Measurements from ENCODE around the gene PSD. TPM values are rescaled to one million over a fixed set of nuclear protein-coding genes. Genes with fewer than 3 reads are reported as not detected.
A peak's percentile ranks its signal among the peaks of the same experiment; 100 is the strongest.

PSD gene
- total RNA-seq, 1 donor from 2014 or later, result 106 TPM

DNA sequence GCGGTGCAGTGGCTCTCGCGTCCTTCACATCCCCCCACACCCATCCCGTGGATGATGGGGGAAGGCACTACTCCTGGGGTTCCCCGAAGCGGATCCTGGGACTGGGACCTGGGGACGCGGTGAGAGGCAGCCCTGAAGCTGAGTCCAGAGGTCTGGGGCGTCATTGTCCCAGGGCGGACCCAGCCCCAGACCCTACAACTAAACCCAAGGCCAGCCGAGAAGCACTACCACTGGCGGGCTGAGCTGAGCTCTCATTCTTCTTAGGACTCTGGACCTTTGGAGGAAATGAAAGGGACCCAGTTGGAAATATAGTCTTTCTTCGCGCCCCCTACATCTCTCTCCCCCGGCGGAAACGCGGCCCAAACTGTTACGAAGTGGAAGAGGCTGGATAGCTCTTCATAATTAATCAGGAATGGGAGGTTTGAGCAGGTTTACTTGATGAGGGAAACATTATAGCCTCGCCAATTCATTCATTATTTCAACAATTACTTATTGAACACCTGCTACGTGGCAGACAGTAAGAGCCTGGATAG is 1.7 kb upstream of the PSD start:
- no peak for DNase-seq (ENCODE audit: low spot score)

DNA sequence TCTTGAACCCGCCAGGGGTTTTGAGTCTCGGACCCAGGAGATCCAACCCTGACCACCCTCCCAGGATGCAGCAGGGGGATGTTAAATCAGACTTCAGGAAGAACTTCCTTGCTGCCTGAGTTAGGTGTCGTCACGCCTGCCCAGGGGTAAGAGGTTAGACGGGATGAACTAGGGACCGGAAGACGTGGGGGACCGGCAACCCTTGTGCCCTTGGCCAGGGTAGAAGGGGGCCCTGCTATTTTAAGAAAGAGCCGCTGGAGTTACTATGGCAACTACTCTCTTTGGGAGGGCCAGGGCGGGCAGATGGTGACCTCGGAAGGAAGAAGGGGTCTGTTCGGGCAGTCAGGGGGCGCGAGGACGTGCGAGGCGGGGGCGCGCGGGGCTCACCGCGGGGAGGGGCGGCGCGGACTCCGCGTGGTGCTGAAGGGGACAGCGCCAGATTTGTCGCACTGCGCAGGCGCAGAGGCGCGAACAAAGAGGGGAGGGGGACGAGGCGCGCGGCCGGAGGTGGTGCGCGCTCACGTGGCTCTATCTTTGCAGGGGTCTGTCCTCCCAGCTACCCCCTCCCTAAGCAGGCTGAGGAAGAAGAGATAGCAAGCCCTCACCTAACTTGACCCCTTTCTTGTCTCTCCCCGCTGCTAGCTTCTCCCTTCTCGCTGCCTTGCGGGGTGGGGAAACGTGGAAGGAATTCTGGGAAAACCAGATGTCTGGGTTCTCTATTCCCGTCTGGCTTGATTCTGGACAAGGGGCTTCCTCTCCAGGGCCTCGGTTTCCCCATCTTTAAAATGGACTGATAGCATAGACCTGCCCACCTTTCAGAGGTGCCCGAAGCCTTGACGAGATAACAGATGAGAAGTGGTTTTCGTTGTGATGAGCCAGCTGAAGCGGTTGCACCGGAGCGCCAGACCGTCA is 940 bp upstream of the PSD start:
- no peak for DNase-seq (ENCODE audit: low spot score)

DNA sequence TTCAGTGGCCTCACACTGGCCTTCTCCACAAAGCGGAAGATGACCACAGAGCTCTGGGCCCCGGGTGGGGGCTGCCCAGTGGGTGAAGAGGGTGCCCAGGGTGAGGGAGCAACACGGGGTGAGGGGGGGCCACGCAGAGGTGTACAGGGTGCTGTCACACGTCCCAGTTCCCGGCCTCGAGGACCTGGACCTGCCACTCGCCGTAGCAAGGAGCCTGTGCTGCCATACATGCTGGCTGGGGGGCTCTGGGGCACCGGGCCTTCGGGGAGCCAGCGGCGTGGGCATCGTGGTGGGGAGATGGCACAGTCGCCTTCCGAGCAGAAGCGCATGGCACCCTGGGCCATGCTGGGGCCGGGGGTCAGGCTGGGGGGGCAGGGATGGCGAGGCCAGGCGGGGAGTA is 1.9 kb downstream of the PSD start:
- DNase-seq (ENCODE audit: low spot score), result no peak

DNA sequence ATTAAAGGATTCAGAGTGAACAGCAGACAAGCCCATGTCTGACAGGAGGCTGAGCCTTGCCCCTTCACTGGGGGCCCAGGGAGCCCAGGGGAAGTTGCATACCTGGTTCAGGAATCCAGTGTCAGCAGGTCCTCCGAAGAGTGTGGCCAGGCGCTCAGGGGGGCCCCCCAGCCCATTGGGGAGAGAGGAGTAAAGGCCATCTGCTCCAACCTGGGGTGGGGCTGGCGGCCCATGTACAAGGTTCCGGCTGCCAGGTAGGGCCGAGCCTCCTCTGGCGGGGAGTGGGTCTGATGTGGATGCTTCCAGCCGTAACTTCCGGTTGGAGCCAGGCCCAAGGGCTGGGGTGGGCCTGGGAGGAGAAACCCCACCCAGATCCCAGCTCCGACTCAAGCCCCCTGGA is 2.3 kb downstream of the PSD start:
- no peak for DNase-seq (ENCODE audit: low spot score)

DNA sequence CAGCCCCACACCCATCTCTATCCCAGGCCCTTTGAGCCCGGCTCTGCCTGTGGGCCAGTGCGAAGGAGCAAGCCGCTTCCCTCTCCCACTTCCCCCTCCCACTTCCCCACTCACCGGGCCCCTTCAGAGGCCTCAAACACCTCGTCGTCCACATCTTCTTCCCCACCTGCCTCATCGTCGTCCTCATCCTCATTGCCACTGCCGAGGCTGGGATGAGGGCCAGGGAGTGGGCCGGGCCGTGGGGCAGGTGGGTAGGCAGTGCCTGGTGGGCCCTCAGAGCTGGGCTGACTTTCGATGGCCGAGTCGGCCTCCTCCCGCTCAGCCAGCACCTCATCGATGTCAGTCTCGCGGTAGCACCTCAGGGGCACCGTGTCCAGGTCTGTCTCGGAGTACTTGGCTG is 3.8 kb downstream of the PSD start:
- DNase-seq (ENCODE audit: low spot score), result no peak

DNA sequence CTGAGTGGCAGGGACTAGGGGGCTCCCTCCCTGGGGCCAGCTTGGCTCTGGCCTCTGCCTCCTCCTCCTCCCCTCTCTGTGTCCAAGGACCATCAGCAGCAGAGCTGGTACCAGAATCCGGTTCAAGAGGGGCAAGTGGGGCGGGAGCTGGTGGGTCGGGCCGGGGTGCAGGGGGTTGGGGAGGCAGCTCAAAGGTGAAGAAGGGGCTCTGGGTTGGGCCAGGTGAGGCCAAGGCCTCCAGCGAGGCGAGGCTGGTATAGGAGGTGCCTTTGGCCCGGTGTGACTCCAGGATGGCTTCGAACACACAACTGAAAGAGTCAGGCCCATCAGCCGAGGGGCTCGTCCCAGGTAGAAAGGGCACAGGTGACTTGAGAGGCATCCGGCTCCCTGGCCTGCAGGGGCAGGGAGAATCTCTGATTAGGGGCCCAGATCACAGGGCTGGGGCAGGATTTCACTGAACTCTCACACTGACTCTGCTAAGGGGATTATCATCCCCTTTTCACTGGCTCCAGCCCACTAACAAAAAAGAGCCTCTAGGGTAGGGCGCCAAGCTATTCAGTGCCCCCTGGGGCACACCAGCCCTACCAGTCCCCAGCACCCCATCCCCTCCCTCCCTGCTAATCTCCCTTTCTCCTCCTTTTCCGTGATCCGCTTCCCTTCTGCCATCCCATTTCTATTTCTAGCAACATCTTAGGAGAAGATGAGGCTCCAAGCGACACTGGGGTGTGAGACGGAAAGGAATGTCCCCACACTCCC is 4.6 kb downstream of the PSD start:
- no peak for DNase-seq (ENCODE audit: low spot score)

DNA sequence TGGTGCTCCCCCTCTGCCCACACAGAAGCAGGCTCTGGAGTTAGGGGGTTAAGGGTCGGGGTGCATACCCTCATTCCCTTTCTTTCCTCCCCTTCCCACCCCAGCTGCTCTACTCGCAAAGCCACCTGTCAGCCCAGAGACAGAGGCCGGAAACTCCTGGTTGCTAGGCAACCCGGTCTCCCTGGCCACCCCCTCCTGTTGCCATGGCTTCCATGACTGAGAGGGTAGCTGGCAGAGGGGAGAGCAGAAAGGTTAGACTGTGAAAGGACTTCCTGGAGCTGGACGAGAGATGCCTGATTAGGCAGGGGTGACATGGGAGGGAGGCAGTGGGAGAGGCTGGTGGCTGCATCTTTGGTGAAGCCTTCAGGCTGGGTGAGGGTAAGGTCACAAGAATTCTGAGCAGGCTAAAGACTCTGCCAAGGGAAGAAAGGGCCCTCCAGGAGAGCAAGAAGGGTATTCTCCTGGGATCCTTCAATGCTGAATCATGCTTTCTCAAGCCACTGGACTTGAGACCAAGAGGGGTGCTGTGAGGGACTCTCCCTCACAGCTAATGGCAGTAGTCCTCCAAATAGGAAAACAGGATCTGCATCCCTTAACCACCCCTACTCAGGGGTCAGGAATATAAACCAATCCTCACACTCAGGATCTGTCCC is 5.4 kb downstream of the PSD start:
- no peak for DNase-seq (ENCODE audit: low spot score)

DNA sequence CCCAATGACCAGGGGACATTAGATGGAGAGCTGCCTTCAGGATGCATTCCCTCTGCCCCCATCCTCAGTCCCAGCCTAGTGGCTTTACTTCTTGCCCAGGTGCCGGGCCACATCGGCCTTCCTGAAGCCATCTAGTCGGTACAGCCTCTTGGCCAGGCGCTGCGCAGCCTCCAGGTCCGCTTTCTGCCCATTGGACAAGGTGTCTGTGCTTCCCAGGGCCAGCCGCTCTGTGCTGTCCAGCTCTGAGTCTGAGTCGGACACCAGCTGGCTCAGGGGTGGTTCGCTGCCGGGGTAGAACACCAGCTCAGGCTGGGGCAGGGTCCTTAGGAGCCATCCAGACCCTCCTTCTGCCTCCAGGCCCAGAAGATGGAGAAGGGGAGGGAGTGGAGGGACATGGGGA is 6.3 kb downstream of the PSD start:
- DNase-seq (ENCODE audit: low spot score), result no peak

DNA sequence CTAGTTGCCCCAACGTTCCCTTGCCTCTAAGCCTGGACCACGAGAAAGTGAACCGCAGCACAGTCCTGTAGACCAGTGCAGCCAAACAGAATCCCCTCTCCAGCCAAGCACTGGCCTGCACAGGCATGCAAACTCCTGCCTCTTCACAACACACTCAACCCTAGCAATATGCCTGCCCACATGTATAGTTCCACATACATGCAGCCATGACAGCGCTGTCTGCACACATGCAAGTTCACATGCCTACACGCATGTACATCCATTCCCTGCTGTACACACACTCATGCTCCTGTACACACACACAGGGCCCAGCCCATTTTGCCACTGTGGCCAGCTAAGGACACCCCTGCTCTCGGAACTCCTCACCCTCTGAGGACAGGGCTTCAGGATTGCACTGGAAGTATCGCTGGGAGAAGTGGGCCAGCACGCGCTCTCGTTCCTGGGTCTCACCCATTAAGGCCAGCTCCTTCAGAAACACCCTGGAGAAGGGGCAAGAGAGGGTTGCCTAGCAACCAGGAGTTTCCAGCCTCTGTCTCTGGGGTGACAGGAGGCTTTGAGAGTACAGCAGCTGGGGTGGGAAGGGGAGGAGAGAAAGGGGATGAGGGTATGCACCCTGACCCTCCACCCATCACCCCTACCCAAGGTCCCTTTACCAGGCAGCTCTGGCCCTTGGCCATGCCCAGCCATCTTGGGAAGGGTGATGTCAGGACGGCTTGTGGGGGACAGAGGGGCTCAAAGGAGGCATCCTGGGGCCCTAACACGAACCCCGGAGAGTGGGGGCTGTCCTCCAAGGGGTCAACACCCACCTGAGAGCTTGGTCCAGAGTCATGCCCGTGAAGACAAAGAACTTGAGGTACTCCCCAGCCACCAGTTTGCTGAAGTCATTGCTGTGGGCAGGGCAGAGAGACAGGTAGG is 7.0 kb downstream of the PSD start:
- no peak for DNase-seq (ENCODE audit: low spot score)

DNA sequence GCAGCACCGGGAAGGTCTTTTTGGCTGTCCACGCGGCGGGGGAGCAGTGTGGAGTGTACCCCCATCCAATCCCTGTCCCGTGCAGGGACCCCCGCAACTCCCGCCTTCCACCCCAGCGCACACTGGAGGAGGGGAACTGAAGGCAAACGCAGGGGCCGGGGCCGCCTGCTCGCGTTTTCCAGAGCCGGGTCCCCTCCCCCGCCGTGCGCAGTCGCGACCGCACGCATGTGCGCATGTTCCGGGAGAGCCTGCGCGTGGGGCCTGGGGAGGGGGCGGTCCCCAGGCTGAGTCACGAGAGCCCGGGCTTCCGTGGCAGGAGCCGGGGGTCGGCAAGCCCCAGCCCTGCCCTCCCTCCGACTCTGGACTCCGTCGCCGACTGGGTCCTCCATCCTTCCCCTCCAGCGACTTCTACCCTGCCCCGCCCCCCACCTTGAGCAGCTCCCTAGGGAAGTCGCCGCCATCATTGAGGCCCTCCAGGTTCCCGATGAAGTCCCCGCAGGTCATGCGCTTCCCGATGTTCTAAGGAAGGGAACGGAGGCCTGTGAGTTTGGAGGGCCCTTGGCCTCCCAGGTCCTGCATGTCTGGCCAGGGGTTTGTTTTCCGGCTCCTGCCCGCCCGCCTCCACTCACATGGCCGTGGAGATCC is 8.0 kb downstream of the PSD start:
- no peak for DNase-seq (ENCODE audit: low spot score)

DNA sequence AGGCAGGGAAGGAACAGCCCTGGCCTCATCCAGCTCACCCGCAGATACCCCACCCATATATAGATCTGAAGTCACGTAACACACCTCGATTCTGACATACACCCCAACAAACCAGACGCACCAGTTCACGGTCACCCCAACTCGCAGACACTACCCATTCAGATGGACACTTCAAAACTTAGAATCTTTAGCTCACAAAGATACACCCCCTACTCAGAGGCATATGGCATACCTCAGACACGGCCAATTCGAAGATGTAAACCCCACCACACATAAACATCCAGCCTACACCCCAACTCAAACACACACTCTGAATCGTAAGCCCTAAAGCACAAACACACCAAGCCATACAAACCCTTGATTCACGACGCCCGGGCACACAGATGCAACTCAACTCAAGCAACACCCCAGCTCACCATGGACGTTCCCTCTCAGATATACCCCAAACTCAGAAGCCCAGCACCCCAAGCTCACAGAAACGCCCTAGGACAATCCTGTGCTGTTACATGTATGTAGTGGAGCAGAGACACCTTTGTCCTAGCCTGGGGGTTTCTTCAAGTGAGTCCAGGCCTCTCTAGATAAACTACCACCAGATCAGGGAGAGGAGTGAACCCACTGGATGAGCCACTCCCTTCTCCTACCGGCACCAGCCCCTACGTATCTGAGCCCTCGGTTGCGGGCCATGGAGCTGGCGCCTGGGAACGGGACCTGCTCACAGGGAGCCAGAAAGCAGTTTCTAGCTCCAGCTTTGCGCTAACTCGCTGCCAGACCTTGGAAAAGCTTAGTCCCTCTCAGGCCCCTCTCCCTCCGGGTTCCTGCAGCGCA is 8.8 kb downstream of the PSD start:
- DNase-seq (ENCODE audit: low spot score), result no peak

DNA sequence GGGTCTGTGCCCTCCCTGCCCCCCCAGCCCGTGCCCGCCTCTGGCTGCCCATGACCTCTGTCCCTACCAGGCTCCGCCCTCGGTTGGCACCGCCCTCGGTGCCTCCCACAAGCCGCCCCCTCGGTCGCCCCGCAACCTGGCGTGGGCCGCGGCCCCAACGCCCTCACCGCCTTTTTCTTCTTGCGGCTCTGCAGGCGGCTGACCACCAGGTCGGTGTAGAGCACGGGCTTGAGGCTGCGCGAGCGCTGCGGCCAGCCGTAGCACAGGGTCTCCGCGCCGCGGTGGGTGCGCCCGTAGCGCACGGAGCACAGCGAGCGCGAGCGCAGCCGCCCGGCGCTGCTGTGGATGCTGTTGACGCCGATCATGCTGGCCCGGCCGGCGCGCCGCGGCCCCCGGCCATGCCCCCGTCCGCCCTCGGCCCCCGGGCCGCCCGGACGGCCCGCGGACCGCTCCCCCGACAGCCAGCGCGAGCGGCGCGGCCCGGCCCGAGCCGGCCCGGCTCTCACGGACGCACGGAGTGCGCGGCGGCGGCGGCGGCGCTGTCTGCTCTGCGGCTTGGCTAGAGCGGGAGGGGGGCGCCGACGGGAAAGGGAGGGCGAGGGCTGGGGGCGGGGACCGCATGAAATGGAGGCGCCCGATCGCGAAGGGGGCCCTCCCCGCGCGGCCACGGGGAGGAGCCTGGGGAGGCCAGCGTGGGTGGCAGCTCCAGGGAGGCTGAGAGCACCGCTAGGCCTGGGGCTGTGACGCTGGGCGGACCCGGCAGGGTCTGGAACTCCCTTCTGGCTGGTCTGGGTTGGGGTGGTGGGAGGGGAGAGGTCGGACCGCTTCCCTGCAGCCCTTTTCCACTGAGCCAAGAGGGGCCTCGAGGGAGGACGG is 9.6 kb downstream of the PSD start:
- DNase-seq (ENCODE audit: low spot score), result no peak

DNA sequence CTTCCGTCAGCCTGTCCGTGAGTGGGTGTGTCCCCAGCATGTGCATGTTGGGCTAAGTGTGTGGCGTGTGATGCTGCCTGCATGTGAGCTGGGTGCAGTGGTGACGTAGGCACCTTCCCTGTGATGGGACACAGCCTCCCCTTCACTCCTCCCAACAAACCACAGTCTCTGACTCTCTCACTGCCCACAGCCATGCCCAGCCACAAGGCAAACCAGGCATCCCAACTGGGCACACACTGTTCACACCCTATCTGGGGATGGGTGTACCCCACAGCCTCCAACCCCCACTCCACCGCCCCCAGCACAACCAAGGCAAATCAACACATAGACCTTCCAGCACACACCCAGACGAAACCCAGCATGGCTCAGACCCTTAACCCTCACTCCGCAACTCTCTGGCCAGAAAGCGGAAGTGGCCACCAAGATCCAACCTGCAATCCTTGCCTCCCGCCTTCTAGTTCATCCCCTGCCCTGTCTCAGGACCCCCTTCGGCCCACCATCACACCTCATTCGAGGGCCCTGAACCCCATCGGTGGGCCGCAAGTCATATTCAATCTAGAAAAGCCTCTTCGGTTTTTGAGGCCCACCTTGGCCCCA is 10.4 kb downstream of the PSD start:
- peak; percentile 65 for DNase-seq (ENCODE audit: low spot score)

DNA sequence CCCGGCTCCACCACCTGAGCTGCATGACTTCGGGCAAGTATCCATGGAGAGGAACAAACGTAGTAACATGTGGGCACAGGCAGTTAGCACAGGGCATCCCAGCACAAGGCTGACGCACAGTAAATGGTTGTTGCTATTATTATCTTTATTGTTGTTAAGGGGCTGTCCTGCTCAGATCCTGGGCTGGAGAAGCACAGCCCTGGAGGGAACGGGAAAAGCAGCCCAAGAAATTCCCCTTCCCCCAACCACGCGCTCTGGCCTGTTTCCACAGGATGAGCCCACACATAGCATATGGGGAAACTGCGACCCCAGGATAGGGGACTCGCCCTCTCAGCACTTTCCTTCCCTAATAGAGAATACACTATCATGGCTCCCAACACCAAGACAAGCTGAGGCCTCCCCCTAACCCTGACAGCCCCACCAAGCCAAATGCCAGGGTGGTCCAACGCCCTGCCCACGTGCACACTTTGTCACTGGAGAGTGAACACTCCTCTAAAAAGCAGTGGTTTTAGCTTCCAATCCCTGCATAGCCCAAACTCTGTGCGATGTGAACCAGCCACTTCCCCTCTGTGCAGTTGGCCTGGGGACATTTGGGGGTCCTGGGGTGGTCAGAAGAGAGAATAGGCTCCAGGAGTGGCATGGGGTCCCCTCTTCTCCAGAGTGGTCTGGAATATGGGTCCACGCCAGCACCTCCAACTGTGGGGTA is 11.0 kb downstream of the PSD start:
- DNase-seq (ENCODE audit: low spot score), result no peak

DNA sequence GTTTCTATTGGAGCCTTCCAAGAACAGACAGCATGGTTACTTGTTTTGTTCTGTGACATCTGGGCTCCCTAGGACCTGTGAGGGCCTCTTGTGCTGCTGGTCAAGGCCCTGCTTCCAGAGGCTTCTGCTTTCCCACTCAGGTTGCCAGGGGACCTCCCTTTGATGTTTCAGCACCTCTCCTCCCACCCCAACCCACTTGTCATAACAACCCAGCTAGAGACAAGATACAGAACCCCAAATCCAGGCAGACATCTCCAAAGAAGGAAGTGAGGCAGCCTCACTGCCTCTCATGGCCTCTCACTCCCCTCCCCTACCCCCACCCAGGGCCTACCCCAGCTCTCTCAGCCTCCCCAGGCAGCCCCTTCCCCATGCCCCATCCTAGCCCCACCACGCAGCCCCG is 11.8 kb downstream of the PSD start:
- peak; percentile 62 for DNase-seq (ENCODE audit: low spot score)

DNA sequence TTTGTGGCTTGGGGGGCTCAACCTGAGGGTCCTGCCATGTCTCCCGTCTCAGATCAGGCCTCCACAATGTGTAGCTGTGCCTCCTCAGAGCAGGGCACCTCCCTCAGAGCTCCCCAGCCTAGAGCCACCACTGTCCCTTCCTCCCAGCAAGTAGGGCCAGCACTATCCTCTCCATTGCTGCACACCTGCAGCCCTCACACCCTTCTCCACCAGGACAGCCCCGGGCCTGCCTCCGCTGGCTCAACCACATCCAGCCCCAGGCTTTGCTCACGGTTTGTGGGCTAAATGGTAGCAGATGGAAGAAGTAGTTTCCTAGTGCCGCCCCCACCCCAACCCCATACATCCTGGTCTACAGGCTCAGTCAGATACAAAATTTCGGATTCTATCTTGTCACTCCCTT is 13.0 kb downstream of the PSD start:
- DNase-seq (ENCODE audit: low spot score), result no peak

DNA sequence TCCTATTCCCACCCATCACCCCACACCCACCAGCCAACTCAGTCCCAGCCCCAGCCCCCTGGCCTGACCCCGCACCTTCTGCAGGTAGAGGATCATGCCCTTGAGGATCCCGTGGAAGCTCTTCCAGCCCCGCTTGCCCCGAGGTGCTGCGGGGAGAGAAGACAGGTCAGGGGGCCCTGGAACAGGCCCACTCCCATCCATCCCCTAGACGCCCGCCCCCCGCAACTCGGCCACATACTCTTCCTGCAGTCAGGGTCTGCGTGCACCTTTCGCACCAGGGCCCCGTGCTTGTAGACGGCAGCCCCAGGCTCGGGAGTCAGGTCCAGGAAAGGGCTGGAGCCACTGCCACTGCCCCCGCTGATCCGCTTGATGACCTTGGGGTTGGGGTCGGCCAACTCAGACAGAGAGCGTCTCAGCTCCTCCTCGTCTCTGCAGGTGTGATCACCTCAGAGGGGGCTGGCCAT is 13.4 kb downstream of the PSD start:
- no peak for DNase-seq (ENCODE audit: low spot score)
